ENCODE data around the gene COG4. TPM values are rescaled to one million over a fixed set of nuclear protein-coding genes. Genes with fewer than 3 reads are reported as not detected.

COG4 gene
- total RNA-seq, 3 donors from 2014 or later, result 36.4 to 46.1 (median 41.3) TPM

GRCh38 chr16:70496513-70496912, 26.8 kb downstream of the COG4 start:
- TF ChIP-seq CTCF (IDR thresholded peaks at IDR 0.05), result no peak
- TF ChIP-seq POLR2A (IDR thresholded peaks at IDR 0.05), result no peak
- TF ChIP-seq POLR2AphosphoS5 (IDR thresholded peaks at IDR 0.05), result no peak

DNA sequence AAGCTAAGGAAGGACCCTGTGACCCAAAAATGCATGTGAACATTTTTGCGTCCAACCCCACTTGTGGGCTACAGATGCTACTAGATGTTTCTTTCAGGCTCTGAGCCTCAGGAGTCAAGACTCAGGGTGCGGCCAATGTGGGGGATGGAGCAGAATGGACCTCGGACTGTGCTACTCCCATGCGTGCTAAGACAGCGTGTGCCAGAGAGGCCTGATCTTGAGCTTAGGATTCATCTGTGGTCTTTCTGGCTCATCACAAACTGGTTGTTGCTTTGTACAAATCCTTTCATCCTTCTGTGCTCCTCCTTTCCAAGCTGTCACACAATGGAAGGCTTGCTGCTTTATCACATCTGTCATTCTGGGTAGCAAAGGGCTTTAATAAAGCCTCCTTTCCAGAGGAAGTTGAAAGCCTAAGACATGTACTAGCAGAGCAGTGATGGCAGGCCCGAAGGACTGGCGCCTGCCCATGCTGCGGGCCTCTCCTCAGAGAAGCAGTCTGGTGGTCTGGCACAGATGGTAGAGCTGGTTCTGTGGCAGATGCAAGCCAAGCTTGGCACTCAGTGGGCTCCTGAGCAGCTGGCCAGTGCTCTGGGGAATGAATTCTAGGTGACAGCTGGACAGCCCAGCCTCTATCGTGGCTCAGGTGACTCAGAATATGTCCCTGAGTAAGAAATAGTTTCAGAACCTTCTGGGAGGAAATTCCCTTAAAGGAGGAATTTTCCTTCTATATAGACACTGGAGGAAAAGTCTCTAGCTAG, 27.8 kb downstream of the COG4 start:
- intact Hi-C loops (cut with DNase I; ENCODE audit: low total_unique reads), result no loop called here
- H3K4me3 ChIP-seq, result no peak overlapping the region
- no peaks in the 10 kb centered on the region for H3K27me3 ChIP-seq
- no peak for DNase-seq (ENCODE audit: low spot score in 2 of 2)
- H3K4me1 ChIP-seq, result no peaks in the 10 kb centered on the region
- no peaks in the 10 kb centered on the region for H3K9me3 ChIP-seq
- no peaks in the 10 kb centered on the region for H3K36me3 ChIP-seq
- TF ChIP-seq POLR2AphosphoS5 (IDR thresholded peaks at IDR 0.05) (no peak), CTCF (IDR thresholded peaks at IDR 0.05) (no peak), POLR2A (IDR thresholded peaks at IDR 0.05) (no peak)
- no peak overlapping the region for H3K27ac ChIP-seq

More at GRCh38 chr16:70496513-70496912, 26.8 kb downstream of the COG4 start:
- intact Hi-C loops (cut with DNase I; ENCODE audit: low total_unique reads), result no loop called here
- Histone ChIP-seq H3K27me3 (no peaks in the 10 kb centered on the region), H3K9me3 (no peaks in the 10 kb centered on the region), H3K36me3 (no peaks in the 10 kb centered on the region), H3K4me1 (no peaks in the 10 kb centered on the region), H3K4me3 (no peak overlapping the region), H3K27ac (no peak overlapping the region)
- no peak for DNase-seq (ENCODE audit: low spot score in 2 of 2)

DNA sequence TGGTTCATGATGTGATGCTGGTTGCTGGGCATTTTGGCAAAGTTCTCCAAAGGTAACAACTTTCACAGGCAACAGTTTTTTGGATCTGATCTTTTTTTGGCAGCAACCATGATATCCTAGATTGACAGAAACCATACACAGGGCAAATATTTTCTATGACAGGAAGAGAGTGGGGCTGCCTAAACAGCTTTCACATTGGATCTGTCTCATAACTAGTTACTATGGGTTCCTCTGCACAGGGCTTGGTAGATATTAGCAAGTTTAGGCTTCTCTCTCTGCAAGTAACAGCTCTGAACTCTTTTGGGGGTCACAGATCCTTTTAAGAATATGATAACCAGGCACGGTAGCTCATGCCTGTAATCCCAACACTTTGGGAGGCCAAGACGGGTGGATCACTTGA, 28.6 kb downstream of the COG4 start:
- no peaks in the 10 kb centered on the region for H3K9me3 ChIP-seq
- no peak for DNase-seq (ENCODE audit: low spot score in 2 of 2)
- no peaks in the 10 kb centered on the region for H3K4me1 ChIP-seq
- H3K36me3 ChIP-seq, result no peaks in the 10 kb centered on the region
- TF ChIP-seq POLR2A (IDR thresholded peaks at IDR 0.05) (no peak), POLR2AphosphoS5 (IDR thresholded peaks at IDR 0.05) (no peak), CTCF (IDR thresholded peaks at IDR 0.05) (no peak)
- H3K4me3 ChIP-seq, result no peak overlapping the region
- no peak overlapping the region for H3K27ac ChIP-seq
- H3K27me3 ChIP-seq, result no peaks in the 10 kb centered on the region
- intact Hi-C loops (cut with DNase I; ENCODE audit: low total_unique reads), result no loop called here

GRCh38 chr16:70494202-70494770, 29.1 kb downstream of the COG4 start:
- TF ChIP-seq POLR2A (IDR thresholded peaks at IDR 0.05) (no peak), CTCF (IDR thresholded peaks at IDR 0.05) (no peak), POLR2AphosphoS5 (IDR thresholded peaks at IDR 0.05) (no peak)
- intact Hi-C loops (cut with DNase I; ENCODE audit: low total_unique reads), result no loop called here
- Histone ChIP-seq H3K27ac (no peak overlapping the region), H3K27me3 (no peaks in the 10 kb centered on the region), H3K9me3 (no peaks in the 10 kb centered on the region), H3K4me1 (no peaks in the 10 kb centered on the region), H3K36me3 (no peaks in the 10 kb centered on the region), H3K4me3 (no peak overlapping the region)
- no peak for DNase-seq (ENCODE audit: low spot score in 2 of 2)

DNA sequence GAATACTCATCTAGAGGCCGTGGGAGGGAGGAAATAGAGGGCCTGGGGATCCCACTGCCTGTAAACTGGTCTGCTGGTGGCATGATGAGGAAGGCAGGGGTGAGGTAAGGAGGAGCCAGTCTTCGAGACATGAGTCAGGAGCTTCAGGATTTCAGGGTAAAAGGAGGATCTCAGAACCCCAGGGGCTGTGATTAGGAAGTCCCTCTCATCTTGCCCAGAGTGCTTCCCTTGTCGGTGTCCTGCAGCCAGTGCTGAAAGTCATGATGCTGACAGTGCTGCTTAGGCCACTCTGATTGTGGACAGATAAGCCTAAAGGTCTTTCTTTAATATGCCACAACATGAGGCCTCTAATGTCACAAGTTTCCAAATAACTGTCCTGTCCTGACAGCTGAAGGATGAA, 29.6 kb downstream of the COG4 start:
- no peaks in the 10 kb centered on the region for H3K9me3 ChIP-seq
- intact Hi-C loops (cut with DNase I; ENCODE audit: low total_unique reads), result no loop called here
- DNase-seq (ENCODE audit: low spot score in 2 of 2), result no peak
- H3K4me3 ChIP-seq, result no peak overlapping the region
- H3K27me3 ChIP-seq, result no peaks in the 10 kb centered on the region
- no peaks in the 10 kb centered on the region for H3K4me1 ChIP-seq
- no peaks in the 10 kb centered on the region for H3K36me3 ChIP-seq
- H3K27ac ChIP-seq, result no peak overlapping the region
- TF ChIP-seq POLR2A (IDR thresholded peaks at IDR 0.05), result no peak
- no peak for TF ChIP-seq POLR2AphosphoS5 (IDR thresholded peaks at IDR 0.05)
- no peak for TF ChIP-seq CTCF (IDR thresholded peaks at IDR 0.05)

All from breast epithelium (tissue), 4 donors.